PC-3 (cell line): Measurements from ENCODE around the gene SLC30A7. TPM values are rescaled to one million over a fixed set of nuclear protein-coding genes. Genes with fewer than 3 reads are reported as not detected.
A peak's percentile ranks its signal among the peaks of the same experiment; 100 is the strongest.

ENCODE experiments used
- ATAC-seq: fragments of 200-7000 bp; cut with Tn5 transposase; 2 replicates; pipeline ENCODE4 v1.9.1; 2020; ENCODE audit warnings: mild to moderate bottlenecking, moderate library complexity
- BruUV-seq: library from RNA; stranded (reverse); fragments of 400-500 nt; replicated peaks from 2 replicates; lab custom pipeline; 2021; lab: Mats Ljungman, UMichigan
- CTCF ChIA-PET: fragments of 300-600 bp; sonication (Branson Sonifier 250); formaldehyde crosslinking; loops from one replicate; lab custom pipeline; 2022; ENCODE audit warnings: antibody characterized with exemption; lab: Charles Lee
- POLR2A ChIA-PET: fragments of 300-600 bp; sonication (Branson Sonifier 250); formaldehyde crosslinking; loops from one replicate; lab custom pipeline; 2022; ENCODE audit warnings: antibody characterized with exemption; ENCODE audit not compliant: unreplicated experiment; lab: Charles Lee
- DNase-seq: peaks from one replicate; pipeline ENCODE4 v3.0.0-alpha.2; 2015
- H2AFZ ChIP-seq: fragments of 300-600 bp; sonication (generic); 2 replicates; pipeline ENCODE4 v1.6.0; 2016; ENCODE audit warnings: antibody characterized with exemption, low read length
- H3F3A ChIP-seq: fragments of 300-600 bp; sonication (generic); one replicate; pipeline ENCODE4 v1.6.0; 2017; ENCODE audit warnings: antibody characterized with exemption, low read length, control low read depth, mild to moderate bottlenecking; ENCODE audit not compliant: unreplicated experiment
- H3K27ac ChIP-seq: fragments of 300-600 bp; sonication (generic); 2 replicates; pipeline ENCODE4 v1.5.1; 2016; ENCODE audit warnings: mild to moderate bottlenecking, low read length
- H3K27me3 ChIP-seq: fragments of 300-600 bp; sonication (generic); 2 replicates; pipeline ENCODE4 v1.6.1; 2016; ENCODE audit warnings: low read length, mixed read lengths
- H3K36me3 ChIP-seq: fragments of 300-600 bp; sonication (generic); 2 replicates; pipeline ENCODE4 v1.6.1; 2016; ENCODE audit warnings: low read depth, mixed run types, low read length, mixed read lengths
- H3K4me1 ChIP-seq: fragments of 300-600 bp; sonication (generic); 2 replicates; pipeline ENCODE4 v1.5.1; 2016; ENCODE audit warnings: low read length; ENCODE audit not compliant: insufficient read depth
- H3K4me2 ChIP-seq: fragments of 300-600 bp; sonication (generic); 2 replicates; pipeline ENCODE4 v1.6.0; 2016; ENCODE audit warnings: low read length
- H3K4me3 ChIP-seq: fragments of 300-600 bp; sonication (generic); 2 replicates; pipeline ENCODE4 v1.5.1; 2016; ENCODE audit warnings: mild to moderate bottlenecking, low read length, mixed read lengths
- H3K79me2 ChIP-seq: fragments of 300-600 bp; sonication (generic); 2 replicates; pipeline ENCODE4 v1.6.1; 2017; ENCODE audit warnings: low read length, mixed read lengths
- H3K9ac ChIP-seq: fragments of 300-600 bp; sonication (generic); 2 replicates; pipeline ENCODE4 v1.6.0; 2016; ENCODE audit warnings: mild to moderate bottlenecking, low read length
- H3K9me2 ChIP-seq: fragments of 300-600 bp; sonication (generic); replicated peaks from 2 replicates; pipeline ENCODE4 v1.6.1; 2016; ENCODE audit warnings: mixed run types, low read length, mixed read lengths
- H3K9me3 ChIP-seq: fragments of 300-600 bp; sonication (generic); 2 replicates; pipeline ENCODE4 v1.6.1; 2016; ENCODE audit warnings: low read length, mixed read lengths
- H4K20me1 ChIP-seq: fragments of 300-600 bp; sonication (generic); 2 replicates; pipeline ENCODE4 v1.6.1; 2016; ENCODE audit warnings: low read length, mixed read lengths
- CTCF ChIP-seq: fragments of 300-600 bp; sonication (generic); conservative IDR thresholded peaks from 2 replicates; pipeline ENCODE4 v1.5.1; 2017; ENCODE audit warnings: antibody characterized with exemption, low read depth, mild to moderate bottlenecking, low read length
- EZH2 ChIP-seq: fragments of 300-600 bp; sonication (generic); IDR thresholded peaks from one replicate; pipeline ENCODE4 v1.6.1; 2017; ENCODE audit warnings: antibody characterized with exemption, mild to moderate bottlenecking, low read length; ENCODE audit not compliant: unreplicated experiment
- EZH2phosphoT487 ChIP-seq: fragments of 300-600 bp; sonication (generic); IDR thresholded peaks from 2 replicates; pipeline ENCODE4 v1.6.1; 2018; ENCODE audit warnings: mild to moderate bottlenecking, antibody characterized with exemption, low read length, borderline replicate concordance
- intact Hi-C: fragments of 100-400 bp; cut with micrococcal nuclease; formaldehyde crosslinking; loops from 2 replicates; pipeline ENCODE4 v1.9.0; 2023
- total RNA-seq: library from RNA; depleted of rRNA; stranded (reverse); fragments of >200 nt; gene quantifications from 2 replicates; pipeline ENCODE4 v1.2.3, GENCODE V29; 2014

SLC30A7 gene
- total RNA-seq, 1 experiment from 2014 or later, result 24.0 TPM

- no peaks in the 10 kb centered on the region for H3K9me2 ChIP-seq
- peak overlapping the region; percentile 78 for H2AFZ ChIP-seq
- H4K20me1 ChIP-seq, result no peaks in the 10 kb centered on the region
- H3K4me2 ChIP-seq, result peak overlapping the region; percentile 80
- ChIA-PET POLR2A (no interaction called here), CTCF (interaction anchor here (0.6 to 1.2 kb wide), 7 partner anchors 33 to 579 kb away, joined by 3 to 12 read pairs (median 4); no protein-coding TSS in a partner anchor)
- H3K9me3 ChIP-seq, result no peaks in the 10 kb centered on the region
- intact Hi-C loops, result loop anchor here (1.0 to 5.0 kb wide), 2 partner anchors 405 to 1061 kb away; no protein-coding TSS in a partner anchor
- no peaks in the 10 kb centered on the region for H3K36me3 ChIP-seq
- peak; percentile 82 for TF ChIP-seq CTCF
- no peak for TF ChIP-seq EZH2
- peak overlapping the region; percentile 51; the same call in 1 of the 2 replicates for H3K4me3 ChIP-seq
- no peaks in the 10 kb centered on the region for H3K79me2 ChIP-seq
- no peak overlapping the region for H3K9ac ChIP-seq
- H3K27ac ChIP-seq, result no peak overlapping the region
- BruUV-seq, result no TSS peak
- peak; percentile 70 for DNase-seq
- H3F3A ChIP-seq, result no peaks in the 10 kb centered on the region
- H3K27me3 ChIP-seq, result no peaks in the 10 kb centered on the region
- peaks cover 11% of the 10 kb centered on the region for H3K4me1 ChIP-seq
- ATAC-seq, result peak; percentile 70
Measured at GRCh38 chr1:100868364-100868995, 27.4 kb upstream of the SLC30A7 start.

- H4K20me1 ChIP-seq, result no peaks in the 10 kb centered on the region
- TF ChIP-seq CTCF, result no peak
- no peak for TF ChIP-seq EZH2phosphoT487
- no peak for TF ChIP-seq EZH2
- H2AFZ ChIP-seq, result no peak overlapping the region
- no peaks in the 10 kb centered on the region for H3K9me2 ChIP-seq
- H3K4me2 ChIP-seq, result no peak overlapping the region
- H3K79me2 ChIP-seq, result no peaks in the 10 kb centered on the region
- H3K36me3 ChIP-seq, result no peaks in the 10 kb centered on the region
- ChIA-PET CTCF (no interaction called here), POLR2A (no interaction called here)
- no peak overlapping the region for H3K9ac ChIP-seq
- intact Hi-C loops, result loop anchor here (5.0 to 10.0 kb wide), 2 partner anchors 515 to 1063 kb away; partner anchors contain the start of gene CDC14A
- no peaks in the 10 kb centered on the region for H3K9me3 ChIP-seq
- H3K27me3 ChIP-seq, result no peaks in the 10 kb centered on the region
- no peak overlapping the region for H3K4me3 ChIP-seq
- H3K4me1 ChIP-seq, result peaks cover 11% of the 10 kb centered on the region
- H3F3A ChIP-seq, result no peaks in the 10 kb centered on the region
- no peak for DNase-seq
- BruUV-seq, result no TSS peak
- H3K27ac ChIP-seq, result no peak overlapping the region
- no peak for ATAC-seq
Measured at GRCh38 chr1:100869996-100870395, 25.9 kb upstream of the SLC30A7 start.

GRCh38 chr1:100874433-100874832, 21.5 kb upstream of the SLC30A7 start:
- ATAC-seq, result no peak
- no peaks in the 10 kb centered on the region for H3K9me2 ChIP-seq
- no peaks in the 10 kb centered on the region for H3K4me1 ChIP-seq
- H3K27ac ChIP-seq, result no peak overlapping the region
- H3K9me3 ChIP-seq, result no peaks in the 10 kb centered on the region
- no peaks in the 10 kb centered on the region for H3K79me2 ChIP-seq
- intact Hi-C loops, result loop anchor here (10.0 kb wide), 1 partner anchor 520 kb away; the partner anchor contains the start of gene CDC14A
- no peak overlapping the region for H2AFZ ChIP-seq
- H3F3A ChIP-seq, result no peaks in the 10 kb centered on the region
- no peak overlapping the region for H3K4me2 ChIP-seq
- CTCF ChIA-PET, result no interaction called here
- H3K4me3 ChIP-seq, result no peak overlapping the region
- no peak overlapping the region for H3K9ac ChIP-seq
- POLR2A ChIA-PET, result no interaction called here
- DNase-seq, result no peak
- no peaks in the 10 kb centered on the region for H4K20me1 ChIP-seq
- no TSS peak for BruUV-seq
- TF ChIP-seq CTCF, result no peak
- no peak for TF ChIP-seq EZH2phosphoT487
- TF ChIP-seq EZH2, result no peak
- no peaks in the 10 kb centered on the region for H3K36me3 ChIP-seq
- no peaks in the 10 kb centered on the region for H3K27me3 ChIP-seq
